ENCODE measurements around the gene CHIT1.

Gene CHIT1

GRCh38 chr1:203174324-203174985, 55.0 kb downstream of the CHIT1 start:
- DNase-seq (ENCODE audit: low spot score): no peak

- no peak for DNase-seq (ENCODE audit: low spot score)
Measured at GRCh38 chr1:203173566-203173965, 55.9 kb downstream of the CHIT1 start.

- DNase-seq (ENCODE audit: low spot score): no peak
Measured at GRCh38 chr1:203173011-203173555, 56.4 kb downstream of the CHIT1 start.

GRCh38 chr1:203172184-203173010, 57.1 kb downstream of the CHIT1 start:
- peak; percentile 44 for DNase-seq (ENCODE audit: low spot score)

- no peak for DNase-seq (ENCODE audit: low spot score)
Measured at GRCh38 chr1:203171341-203172183, 57.9 kb downstream of the CHIT1 start.

- DNase-seq (ENCODE audit: low spot score): no peak
Measured at GRCh38 chr1:203170625-203171330, 58.7 kb downstream of the CHIT1 start.

GRCh38 chr1:203169770-203170520, 59.5 kb downstream of the CHIT1 start:
- DNase-seq (ENCODE audit: low spot score): no peak

- DNase-seq (ENCODE audit: low spot score): no peak
Measured at GRCh38 chr1:203168991-203169390, 60.5 kb downstream of the CHIT1 start.

- DNase-seq (ENCODE audit: low spot score): no peak
Measured at GRCh38 chr1:203168256-203168786, 61.2 kb downstream of the CHIT1 start.

- DNase-seq (ENCODE audit: low spot score): no peak
Measured at GRCh38 chr1:203167913-203168200, 61.6 kb downstream of the CHIT1 start.

- DNase-seq (ENCODE audit: low spot score): no peak
Measured at GRCh38 chr1:203167026-203167912, 62.2 kb downstream of the CHIT1 start.

- no peak for DNase-seq (ENCODE audit: low spot score)
Measured at GRCh38 chr1:203166192-203166940, 63.1 kb downstream of the CHIT1 start.

Data from LoVo (cell line).